ENCODE measurements around the gene HTRA3. TPM values are rescaled to one million over a fixed set of nuclear protein-coding genes. Genes with fewer than 3 reads are reported as not detected.

The HTRA3 gene
- total RNA-seq, 1 donor from 2014 or later = 20.3 TPM

GRCh38 chr4:8266508-8266907 lies 3.0 kb upstream of the HTRA3 start:
- DNase-seq (ENCODE audit: low spot score) = no peak

- peak; percentile 67 for DNase-seq (ENCODE audit: low spot score)
Measured at GRCh38 chr4:8267077-8267476, 2.5 kb upstream of the HTRA3 start.

- no peak for DNase-seq (ENCODE audit: low spot score)
Measured at GRCh38 chr4:8268211-8268610, 1.3 kb upstream of the HTRA3 start.

GRCh38 chr4:8268901-8269534 lies 536 bp upstream of the HTRA3 start:
- DNase-seq (ENCODE audit: low spot score) = no peak

- DNase-seq (ENCODE audit: low spot score) = no peak
Measured at GRCh38 chr4:8270418-8270771, 841 bp downstream of the HTRA3 start.

GRCh38 chr4:8270912-8271815 lies 1.6 kb downstream of the HTRA3 start:
- no peak for DNase-seq (ENCODE audit: low spot score)

GRCh38 chr4:8271821-8272220 lies 2.3 kb downstream of the HTRA3 start:
- DNase-seq (ENCODE audit: low spot score) = no peak

GRCh38 chr4:8272472-8273428 lies 3.2 kb downstream of the HTRA3 start:
- DNase-seq (ENCODE audit: low spot score) = no peak

- no peak for DNase-seq (ENCODE audit: low spot score)
Measured at GRCh38 chr4:8273450-8273849, 3.9 kb downstream of the HTRA3 start.

GRCh38 chr4:8274066-8274652 lies 4.6 kb downstream of the HTRA3 start:
- DNase-seq (ENCODE audit: low spot score) = no peak

GRCh38 chr4:8274765-8275547 lies 5.4 kb downstream of the HTRA3 start:
- peak; percentile 80 for DNase-seq (ENCODE audit: low spot score)

GRCh38 chr4:8275548-8275910 lies 6.0 kb downstream of the HTRA3 start:
- DNase-seq (ENCODE audit: low spot score) = no peak

- no peak for DNase-seq (ENCODE audit: low spot score)
Measured at GRCh38 chr4:8276358-8277240, 7.0 kb downstream of the HTRA3 start.

- DNase-seq (ENCODE audit: low spot score) = no peak
Measured at GRCh38 chr4:8277356-8278008, 7.9 kb downstream of the HTRA3 start.

GRCh38 chr4:8278009-8278395 lies 8.4 kb downstream of the HTRA3 start:
- no peak for DNase-seq (ENCODE audit: low spot score)

GRCh38 chr4:8278421-8279287 lies 9.1 kb downstream of the HTRA3 start:
- DNase-seq (ENCODE audit: low spot score) = no peak

- no peak for DNase-seq (ENCODE audit: low spot score)
Measured at GRCh38 chr4:8279321-8280157, 10.0 kb downstream of the HTRA3 start.

Measured in mucosa of gallbladder (tissue), 1 donor.